GM08714 (cell line): Measurements from ENCODE around the gene ZNF804A.
"Not testable (repeated sequence)": the region's sequence is repeated elsewhere in the genome, so short reads cannot be mapped to it uniquely, and the experiment has no call there.

Experiments
- H3K4me3 ChIP-seq: fragments of 200-500 bp; sonication (Bioruptor generic); 2 replicates; pipeline ENCODE4 v1.5.1; 2014; ENCODE audit warnings: mild to moderate bottlenecking, low read length, inconsistent platforms
- ZNF274 ChIP-seq: IDR thresholded peaks from 2 replicates; pipeline ENCODE4 v1.6.1; 2012; ENCODE audit warnings: mild to moderate bottlenecking, low read depth, low read length

The ZNF804A gene

DNA sequence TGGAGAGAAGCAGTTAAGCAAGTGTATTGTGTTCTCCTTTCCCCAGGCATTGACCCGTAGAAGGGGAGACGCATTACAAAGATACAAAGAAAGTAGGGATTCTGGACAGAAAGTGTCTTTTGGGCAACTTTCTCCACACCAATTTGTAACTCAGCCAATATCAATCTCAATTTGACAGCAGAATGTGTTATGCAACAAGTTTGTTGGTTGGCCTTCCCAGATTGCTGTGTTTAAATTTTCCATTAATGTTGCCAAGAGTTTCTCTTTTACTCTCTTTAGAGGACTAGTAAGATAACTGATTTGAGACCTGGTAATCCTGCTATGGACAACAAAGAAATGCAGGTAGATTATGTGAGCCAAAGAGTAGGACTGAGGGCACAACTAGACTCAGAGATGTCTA is 279.6 kb downstream of the ZNF804A start:
- H3K4me3 ChIP-seq, result no peak overlapping the region
- TF ChIP-seq ZNF274, result no peak

DNA sequence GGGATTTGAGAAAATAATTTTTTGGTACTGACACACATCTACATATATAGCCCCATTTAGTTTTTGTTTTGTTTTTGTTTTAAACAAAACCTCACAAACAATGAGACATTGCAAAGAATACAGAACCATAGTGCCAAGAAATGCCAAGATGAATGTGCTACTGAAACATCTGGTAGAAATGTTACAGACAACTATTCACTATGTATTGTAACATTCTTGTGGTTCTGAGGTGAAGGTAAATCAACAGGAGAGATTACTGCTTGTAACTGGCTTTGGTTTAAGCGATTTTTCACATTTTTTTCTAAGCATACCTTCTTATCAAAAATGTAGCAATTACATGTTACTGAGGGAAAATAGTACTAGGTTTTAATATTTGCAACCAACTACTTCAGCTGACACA is 281.3 kb downstream of the ZNF804A start:
- no peak for TF ChIP-seq ZNF274
- H3K4me3 ChIP-seq, result no peak overlapping the region

DNA sequence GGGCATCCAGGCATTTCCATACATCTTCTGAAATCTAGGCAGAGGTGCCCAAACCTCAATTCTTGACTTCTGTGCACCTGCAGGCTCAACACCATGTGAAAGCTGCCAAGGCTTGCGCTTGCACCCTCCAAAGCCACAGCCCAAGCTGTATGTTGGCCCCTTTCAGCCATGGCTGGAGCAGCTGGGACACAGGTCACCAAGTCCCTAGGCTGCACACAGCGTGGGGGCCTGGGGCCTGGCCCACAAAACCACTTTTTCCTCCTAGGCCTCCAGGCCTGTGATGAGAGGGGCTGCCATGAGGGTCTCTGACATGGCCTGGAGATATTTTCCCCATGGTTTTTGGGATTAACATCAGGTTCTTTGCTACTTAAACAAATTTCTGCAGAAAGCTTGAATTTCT is 288.3 kb downstream of the ZNF804A start:
- not testable (repeated sequence) for H3K4me3 ChIP-seq

DNA sequence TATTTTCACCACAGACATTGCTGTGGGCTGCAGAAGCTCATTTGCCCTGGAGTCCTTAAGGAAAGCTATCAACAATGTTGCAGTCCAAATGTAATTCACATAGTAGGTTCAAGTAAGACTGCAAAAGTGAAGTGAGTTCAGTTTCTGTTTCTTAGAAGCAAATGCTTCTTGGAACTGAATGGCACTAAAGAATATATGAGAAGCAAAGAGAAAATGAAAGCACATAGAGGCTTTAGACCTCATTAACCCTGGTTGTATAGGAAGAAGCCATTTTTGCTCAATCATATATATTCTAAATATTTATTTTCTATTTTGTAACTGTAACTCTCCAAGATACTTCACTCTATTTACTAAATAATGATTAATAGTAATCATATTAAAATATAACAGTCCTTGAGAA is 292.0 kb downstream of the ZNF804A start:
- H3K4me3 ChIP-seq, result no peak overlapping the region
- no peak for TF ChIP-seq ZNF274

DNA sequence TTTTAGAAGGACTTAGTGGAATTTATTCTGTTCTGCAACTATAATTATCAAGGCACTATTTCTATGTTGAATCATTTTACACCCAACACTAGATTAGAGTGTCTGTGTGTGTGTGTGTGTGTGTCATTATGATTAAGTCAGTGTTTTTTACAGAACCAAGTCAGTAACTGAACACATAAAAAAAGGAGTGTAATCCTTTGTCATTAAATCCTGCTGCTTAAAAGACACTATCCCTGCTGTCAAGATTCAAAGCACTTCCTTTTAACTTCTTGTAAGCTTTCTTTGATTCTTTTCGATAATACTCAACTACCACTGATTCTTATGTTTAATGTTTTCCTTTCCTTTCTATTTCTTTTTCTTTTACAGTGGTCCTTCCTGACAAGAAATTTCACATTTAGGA is 306.7 kb downstream of the ZNF804A start:
- H3K4me3 ChIP-seq, result no peak overlapping the region

DNA sequence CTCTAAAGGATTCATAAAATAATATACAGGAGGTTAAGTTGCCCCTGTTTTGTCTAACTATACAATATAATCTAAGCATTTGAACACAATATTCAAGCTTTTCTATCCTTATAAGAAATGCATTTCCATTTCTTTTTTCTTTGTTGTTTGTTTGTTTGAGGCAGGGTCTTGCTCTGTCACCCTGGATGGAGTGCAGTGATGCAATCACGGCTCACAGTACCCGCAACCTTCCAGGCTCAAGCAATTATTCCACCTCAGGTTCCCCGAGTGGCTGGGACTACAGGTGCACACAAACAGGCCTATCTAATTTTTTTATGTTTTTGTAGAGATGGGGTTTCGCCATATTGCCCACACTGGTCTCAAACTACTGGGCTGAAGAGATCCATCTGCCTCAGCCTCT is 307.8 kb downstream of the ZNF804A start:
- no peak overlapping the region for H3K4me3 ChIP-seq
- TF ChIP-seq ZNF274, result no peak

More for the DNA sequence above, 306.7 kb downstream of the ZNF804A start:
- TF ChIP-seq ZNF274, result no peak

DNA sequence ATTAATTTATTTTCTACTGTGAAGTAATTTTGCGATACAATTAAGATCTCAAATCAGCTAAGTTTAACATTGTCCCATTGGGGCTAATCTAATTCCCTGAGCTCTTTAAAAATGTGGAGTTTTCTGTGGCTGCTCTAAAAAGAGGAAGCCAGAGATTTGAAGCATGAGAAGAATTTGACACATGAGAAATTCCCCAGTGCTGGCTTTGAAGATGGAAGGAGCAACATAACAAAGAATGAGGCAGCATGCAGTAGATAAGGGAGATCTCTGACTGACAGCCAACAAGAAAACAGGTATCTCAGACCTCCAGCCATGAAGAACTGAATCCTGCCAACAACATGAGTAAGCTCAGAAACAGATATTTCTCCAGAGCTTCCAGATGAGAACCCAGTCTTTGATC is 308.4 kb downstream of the ZNF804A start:
- no peak for TF ChIP-seq ZNF274
- no peak overlapping the region for H3K4me3 ChIP-seq

DNA sequence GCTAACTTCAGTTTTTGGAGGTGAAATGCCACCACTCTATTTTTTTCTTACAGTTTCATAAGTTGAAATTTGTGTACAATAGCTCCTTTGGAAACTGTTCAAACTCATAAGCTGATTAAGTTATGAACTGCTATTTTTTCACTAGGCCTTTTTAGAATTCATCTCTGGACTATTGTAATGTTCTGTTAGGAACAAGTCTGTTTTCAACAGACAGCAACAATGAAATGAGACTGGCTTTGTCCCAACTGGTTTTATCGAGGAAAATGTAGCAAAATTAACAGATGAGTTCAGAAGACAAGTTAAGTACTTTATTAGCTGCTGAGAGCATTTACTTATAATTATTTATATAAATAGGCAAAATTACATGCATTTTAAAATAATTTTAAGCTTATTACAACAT is 310.6 kb downstream of the ZNF804A start:
- H3K4me3 ChIP-seq, result no peak overlapping the region
- no peak for TF ChIP-seq ZNF274

DNA sequence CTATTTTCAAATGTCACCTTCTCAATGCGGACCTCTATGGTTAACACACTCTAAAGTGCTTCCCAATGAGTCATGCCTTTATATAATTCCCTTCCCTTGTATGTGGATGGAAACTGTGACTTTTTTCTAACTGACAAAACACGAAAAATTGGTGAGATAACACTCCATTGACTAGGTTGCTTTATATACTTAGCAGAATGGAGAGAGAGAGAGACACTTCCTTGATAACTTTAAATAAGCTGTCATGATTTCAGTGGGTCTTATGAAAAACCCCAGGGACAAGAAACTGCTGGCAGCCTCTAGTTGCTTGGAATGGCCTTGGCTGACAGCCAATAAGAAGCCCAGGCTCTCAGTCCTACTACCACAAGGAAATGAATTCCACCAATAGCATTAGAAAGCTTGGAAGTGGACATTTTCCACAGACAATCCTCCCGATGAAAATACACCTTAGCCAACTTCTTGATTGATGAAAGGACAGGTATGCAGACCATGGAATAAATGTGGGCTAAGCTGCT is 322.2 kb downstream of the ZNF804A start:
- no peak for TF ChIP-seq ZNF274
- no peak overlapping the region for H3K4me3 ChIP-seq

DNA sequence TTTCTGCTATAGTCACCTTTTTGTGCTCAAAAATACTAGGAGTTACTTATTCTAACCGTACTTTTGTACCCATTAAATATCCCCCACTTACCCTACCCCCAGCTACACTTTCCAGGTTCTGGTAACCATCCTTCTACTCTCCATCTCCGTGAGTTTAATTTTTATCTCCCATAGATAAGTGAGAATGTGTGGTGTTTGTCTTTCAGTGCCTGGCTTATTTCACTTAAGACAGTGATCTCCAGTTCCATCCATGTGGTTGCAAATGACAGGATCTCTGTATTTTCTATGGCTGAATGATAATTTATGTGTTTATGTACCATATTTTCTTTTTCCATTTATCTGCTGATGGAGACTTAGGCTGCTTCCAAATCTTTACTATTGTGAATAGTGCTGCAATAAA is 323.3 kb downstream of the ZNF804A start:
- TF ChIP-seq ZNF274, result no peak

DNA sequence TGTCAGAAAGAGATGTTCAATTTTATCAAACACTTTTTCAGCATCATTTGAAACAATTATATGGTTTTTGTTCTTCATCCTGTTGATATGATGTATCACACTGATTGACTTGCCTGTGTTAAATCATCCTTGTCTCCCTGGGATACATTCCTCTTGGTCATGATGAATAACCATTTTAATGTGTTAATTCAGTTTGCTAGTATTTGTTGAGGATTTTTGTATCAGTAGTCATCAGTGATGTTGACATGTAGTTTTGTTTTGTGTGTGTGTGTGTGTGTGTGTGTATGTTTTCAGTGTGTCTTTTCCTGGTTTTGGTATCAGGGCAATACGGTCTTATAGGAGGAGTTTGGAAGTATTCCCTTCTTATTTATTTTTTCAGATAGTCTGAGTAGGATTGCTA is 325.4 kb downstream of the ZNF804A start:
- TF ChIP-seq ZNF274, result no peak
- no peak overlapping the region for H3K4me3 ChIP-seq

More for the DNA sequence above, 323.3 kb downstream of the ZNF804A start:
- H3K4me3 ChIP-seq, result no peak overlapping the region

DNA sequence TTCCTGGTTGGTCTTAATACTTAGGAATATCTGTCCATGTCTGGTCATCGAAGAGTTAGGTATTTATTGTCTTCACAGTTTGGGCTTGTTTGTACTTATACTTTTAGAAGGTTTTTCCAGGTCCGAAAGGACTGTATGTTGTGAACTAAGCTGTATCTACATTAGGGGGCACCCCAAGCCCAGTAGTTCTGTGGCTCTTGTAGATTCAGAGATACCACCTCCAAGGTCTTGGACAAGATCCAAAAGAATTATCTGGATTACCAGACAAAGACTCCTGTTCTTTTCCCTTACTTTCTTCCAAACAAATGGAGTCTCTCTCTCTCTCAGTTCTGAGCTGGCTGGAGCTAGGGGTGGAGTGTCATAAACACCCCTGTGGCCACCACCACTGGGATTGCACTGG is 328.7 kb downstream of the ZNF804A start:
- no peak overlapping the region for H3K4me3 ChIP-seq
- no peak for TF ChIP-seq ZNF274

DNA sequence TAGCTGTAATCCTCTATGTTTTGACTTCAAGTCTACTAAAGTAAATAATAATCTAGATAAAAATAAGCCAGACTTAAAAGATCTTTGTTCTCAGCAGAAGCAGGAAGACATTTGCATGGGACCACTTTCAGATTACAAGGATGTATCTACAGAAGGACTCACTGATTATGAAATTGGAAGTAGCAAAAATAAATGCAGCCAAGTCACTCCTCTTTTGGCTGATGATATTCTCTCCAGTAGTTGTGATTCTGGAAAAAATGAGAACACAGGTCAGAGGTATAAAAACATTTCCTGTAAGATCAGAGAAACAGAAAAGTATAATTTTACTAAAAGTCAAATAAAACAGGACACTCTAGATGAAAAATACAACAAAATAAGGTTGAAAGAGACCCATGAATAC is 338.4 kb downstream of the ZNF804A start:
- no peak overlapping the region for H3K4me3 ChIP-seq
- TF ChIP-seq ZNF274, result no peak

DNA sequence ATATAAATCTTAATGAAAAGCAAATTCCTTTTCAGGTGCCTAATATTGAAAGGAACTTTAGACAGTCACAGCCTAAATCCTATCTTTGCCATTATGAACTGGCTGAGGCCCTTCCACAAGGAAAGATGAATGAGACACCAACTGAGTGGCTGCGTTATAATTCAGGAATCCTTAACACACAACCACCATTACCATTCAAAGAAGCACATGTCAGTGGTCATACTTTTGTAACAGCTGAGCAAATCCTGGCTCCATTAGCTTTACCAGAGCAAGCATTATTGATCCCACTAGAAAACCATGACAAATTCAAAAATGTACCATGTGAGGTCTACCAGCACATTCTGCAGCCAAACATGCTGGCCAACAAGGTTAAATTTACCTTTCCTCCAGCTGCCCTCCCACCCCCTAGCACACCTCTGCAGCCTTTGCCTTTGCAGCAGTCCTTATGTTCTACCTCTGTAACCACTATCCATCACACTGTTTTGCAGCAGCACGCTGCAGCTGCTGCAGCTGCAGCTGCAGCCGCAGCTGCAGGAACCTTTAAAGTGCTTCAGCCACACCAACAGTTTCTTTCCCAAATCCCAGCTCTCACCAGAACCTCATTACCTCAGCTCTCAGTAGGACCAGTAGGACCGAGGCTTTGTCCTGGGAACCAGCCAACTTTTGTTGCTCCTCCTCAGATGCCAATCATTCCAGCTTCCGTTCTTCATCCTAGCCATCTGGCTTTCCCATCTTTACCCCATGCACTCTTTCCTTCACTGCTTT is 340.1 kb downstream of the ZNF804A start:
- H3K4me3 ChIP-seq, result no peak overlapping the region
- TF ChIP-seq ZNF274, result no peak

DNA sequence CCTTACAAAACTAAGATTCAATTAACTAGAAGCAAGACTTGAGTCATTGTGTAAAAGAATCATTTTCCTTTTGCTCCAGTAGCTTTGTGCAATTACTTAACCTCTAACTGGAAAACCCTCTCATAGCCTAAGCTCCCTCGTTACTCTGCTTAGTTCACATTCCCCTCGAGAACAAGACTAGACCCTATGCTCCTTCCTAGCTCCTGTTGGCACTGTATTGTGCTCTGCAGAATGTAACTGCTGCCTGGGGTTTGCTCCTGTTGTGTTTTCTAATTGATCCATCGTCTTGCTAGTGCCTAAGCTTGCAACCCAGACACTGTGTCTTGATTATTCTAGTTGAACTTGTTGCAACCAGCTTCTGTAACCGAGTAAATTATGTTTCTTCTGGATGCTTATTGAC is 347.0 kb downstream of the ZNF804A start:
- H3K4me3 ChIP-seq, result no peak overlapping the region
- no peak for TF ChIP-seq ZNF274

DNA sequence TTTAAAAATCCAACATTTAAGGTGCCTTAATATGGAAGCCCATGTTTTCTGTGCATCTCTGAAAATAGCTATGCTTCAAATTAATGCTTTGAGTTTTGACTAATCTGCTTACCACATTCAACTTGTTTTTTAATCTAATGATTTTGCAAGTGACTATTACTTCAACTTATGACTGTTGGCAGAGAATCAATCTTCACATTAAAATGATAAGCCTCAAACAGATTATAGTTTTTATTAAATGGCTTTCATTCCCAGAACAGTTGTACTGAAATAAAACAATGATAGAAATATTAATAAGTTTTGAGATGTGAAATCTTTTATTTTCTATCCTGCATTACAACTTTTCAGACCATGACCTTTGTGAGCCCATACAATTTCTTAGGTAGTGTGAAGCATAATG is 347.5 kb downstream of the ZNF804A start:
- no peak overlapping the region for H3K4me3 ChIP-seq
- no peak for TF ChIP-seq ZNF274
